Hepatocyte (in vitro differentiated cells): ENCODE results near the gene COL4A1.

Experiments used
- EZH2 ChIP-seq: fragments of 200-600 bp; sonication (generic); IDR thresholded peaks from 2 replicates; pipeline ENCODE4 v1.6.1; 2016; ENCODE audit warnings: antibody characterized with exemption, mild to moderate bottlenecking, borderline replicate concordance
- EZH2phosphoT487 ChIP-seq: fragments of 200-600 bp; sonication (generic); IDR thresholded peaks from one replicate; pipeline ENCODE4 v1.6.1; 2018; ENCODE audit warnings: antibody characterized with exemption, mild to moderate bottlenecking, low read depth, moderate library complexity; ENCODE audit not compliant: unreplicated experiment, severe bottlenecking
- TF ChIP-seq, protein P1 (sequence below): fragments of 200-600 bp; sonication (generic); IDR thresholded peaks from 2 replicates; pipeline ENCODE4 v1.5.1; 2016; ENCODE audit warnings: antibody characterized with exemption, mild to moderate bottlenecking; ENCODE audit not compliant: poor library complexity

- TF ChIP-seq, protein P1, sequence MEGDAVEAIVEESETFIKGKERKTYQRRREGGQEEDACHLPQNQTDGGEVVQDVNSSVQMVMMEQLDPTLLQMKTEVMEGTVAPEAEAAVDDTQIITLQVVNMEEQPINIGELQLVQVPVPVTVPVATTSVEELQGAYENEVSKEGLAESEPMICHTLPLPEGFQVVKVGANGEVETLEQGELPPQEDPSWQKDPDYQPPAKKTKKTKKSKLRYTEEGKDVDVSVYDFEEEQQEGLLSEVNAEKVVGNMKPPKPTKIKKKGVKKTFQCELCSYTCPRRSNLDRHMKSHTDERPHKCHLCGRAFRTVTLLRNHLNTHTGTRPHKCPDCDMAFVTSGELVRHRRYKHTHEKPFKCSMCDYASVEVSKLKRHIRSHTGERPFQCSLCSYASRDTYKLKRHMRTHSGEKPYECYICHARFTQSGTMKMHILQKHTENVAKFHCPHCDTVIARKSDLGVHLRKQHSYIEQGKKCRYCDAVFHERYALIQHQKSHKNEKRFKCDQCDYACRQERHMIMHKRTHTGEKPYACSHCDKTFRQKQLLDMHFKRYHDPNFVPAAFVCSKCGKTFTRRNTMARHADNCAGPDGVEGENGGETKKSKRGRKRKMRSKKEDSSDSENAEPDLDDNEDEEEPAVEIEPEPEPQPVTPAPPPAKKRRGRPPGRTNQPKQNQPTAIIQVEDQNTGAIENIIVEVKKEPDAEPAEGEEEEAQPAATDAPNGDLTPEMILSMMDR: no peak
- TF ChIP-seq EZH2phosphoT487 (no peak), EZH2 (no peak)
Measured at GRCh38 chr13:110227864-110228643, 78.9 kb downstream of the COL4A1 start.
